ENCODE results near the gene IL1RAPL2. TPM values are rescaled to one million over a fixed set of nuclear protein-coding genes. Genes with fewer than 3 reads are reported as not detected.

IL1RAPL2 gene
- total and polyA plus RNA-seq, 2 of the 4 experiments (the other 2 are of a cell fraction), result 0.03 TPM; not detected in 1

- Histone ChIP-seq H2AFZ (replicated peaks; ENCODE audit: low read length, poor library complexity) (no peak overlapping the region), H2BK120ac (ENCODE audit: low read depth, low read length) (no peak overlapping the region), H4K5ac (ENCODE audit: low read depth, low read length) (no peak overlapping the region), H3K27ac (ENCODE audit: insufficient read depth, low read length) (no peak overlapping the region), H3K4me2 (ENCODE audit: low read depth, low read length) (no peak overlapping the region), H3K9ac (ENCODE audit: low read depth, low read length) (no peak overlapping the region), H3K4me1 (ENCODE audit: control insufficient read depth, insufficient read depth, low read length) (no peaks in the 10 kb centered on the region), H4K91ac (ENCODE audit: insufficient read depth, low read depth, low read length) (no peak overlapping the region), H2BK5ac (ENCODE audit: low read depth, low read length, poor library complexity, severe bottlenecking) (no peak overlapping the region), H3K9me3 (ENCODE audit: control insufficient read depth, insufficient read depth, low read length) (no peaks in the 10 kb centered on the region), H4K8ac (ENCODE audit: low read depth in 2 of 2, low read length in 2 of 2) (no peak overlapping the region), H4K20me1 (ENCODE audit: insufficient read depth, low read length) (no peaks in the 10 kb centered on the region), H3K4ac (ENCODE audit: low read depth, low read length) (no peak overlapping the region), H2BK15ac (ENCODE audit: low read depth, low read length) (no peak overlapping the region), H3K9me1 (ENCODE audit: insufficient read depth, low read length) (no peaks in the 10 kb centered on the region), H2AK5ac (ENCODE audit: low read depth, low read length) (no peak overlapping the region), H3K23ac (ENCODE audit: low read depth, low read length) (no peak overlapping the region), H3K27me3 (ENCODE audit: control insufficient read depth, insufficient read depth, low read length) (peaks cover 1% of the 10 kb centered on the region), H3K36me3 (ENCODE audit: control insufficient read depth, insufficient read depth, low read length) (no peaks in the 10 kb centered on the region), H3K18ac (ENCODE audit: low read depth, low read length) (no peak overlapping the region), H2AK9ac (replicated peaks; ENCODE audit: low read depth, low read length, poor library complexity) (no peak overlapping the region), H2BK20ac (ENCODE audit: low read depth, low read length) (no peak overlapping the region), H3K14ac (replicated peaks; ENCODE audit: low read depth, low read length) (no peak overlapping the region), H3K79me1 (ENCODE audit: low read depth in 1 of 2, low read length in 2 of 2) (no peaks in the 10 kb centered on the region), H3K4me3 (ENCODE audit: insufficient read depth, low read depth, low read length) (no peak overlapping the region), H3K56ac (ENCODE audit: extremely low read depth, insufficient read depth, low read length) (no peak overlapping the region)
- POLR2A ChIA-PET (ENCODE audit: unreplicated experiment), result no interaction called here
- ATAC-seq (ENCODE audit: low read depth) (no peak), DNase-seq (no peak)
- WGBS, 2 experiments (ENCODE audit: extremely low coverage in 2 of 2, insufficient read length in 1 of 2), result no CpG with 5 or more reads among the region's 3 CpGs
- no TSS peak for BruUV-seq (replicated peaks)
- intact Hi-C loops (cut with micrococcal nuclease), result no loop called here
- in situ Hi-C loops (cut with MboI; ENCODE audit: low sequenced_read_pairs), result no loop called here
- CTCF ChIA-PET, result no interaction called here
- TF ChIP-seq, protein P1, sequence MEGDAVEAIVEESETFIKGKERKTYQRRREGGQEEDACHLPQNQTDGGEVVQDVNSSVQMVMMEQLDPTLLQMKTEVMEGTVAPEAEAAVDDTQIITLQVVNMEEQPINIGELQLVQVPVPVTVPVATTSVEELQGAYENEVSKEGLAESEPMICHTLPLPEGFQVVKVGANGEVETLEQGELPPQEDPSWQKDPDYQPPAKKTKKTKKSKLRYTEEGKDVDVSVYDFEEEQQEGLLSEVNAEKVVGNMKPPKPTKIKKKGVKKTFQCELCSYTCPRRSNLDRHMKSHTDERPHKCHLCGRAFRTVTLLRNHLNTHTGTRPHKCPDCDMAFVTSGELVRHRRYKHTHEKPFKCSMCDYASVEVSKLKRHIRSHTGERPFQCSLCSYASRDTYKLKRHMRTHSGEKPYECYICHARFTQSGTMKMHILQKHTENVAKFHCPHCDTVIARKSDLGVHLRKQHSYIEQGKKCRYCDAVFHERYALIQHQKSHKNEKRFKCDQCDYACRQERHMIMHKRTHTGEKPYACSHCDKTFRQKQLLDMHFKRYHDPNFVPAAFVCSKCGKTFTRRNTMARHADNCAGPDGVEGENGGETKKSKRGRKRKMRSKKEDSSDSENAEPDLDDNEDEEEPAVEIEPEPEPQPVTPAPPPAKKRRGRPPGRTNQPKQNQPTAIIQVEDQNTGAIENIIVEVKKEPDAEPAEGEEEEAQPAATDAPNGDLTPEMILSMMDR (conservative IDR thresholded peaks at IDR 0.05; ENCODE audit: low read depth, low read length), result no peak
- TF ChIP-seq NFE2L2 (IDR thresholded peaks at IDR 0.05; ENCODE audit: low read depth, low read length) (no peak), FOS (IDR thresholded peaks at IDR 0.05; ENCODE audit: low read depth, low read length) (no peak), MXI1 (IDR thresholded peaks at IDR 0.05; ENCODE audit: borderline replicate concordance, low read depth, low read length) (no peak), SMC3 (IDR thresholded peaks at IDR 0.05; ENCODE audit: low read depth, low read length) (no peak), POLR2A (IDR thresholded peaks at IDR 0.05; ENCODE audit: low read depth, low read length) (no peak), RFX5 (IDR thresholded peaks at IDR 0.05; ENCODE audit: low read depth, low read length) (no peak)
- TF ChIP-seq, protein P2, sequence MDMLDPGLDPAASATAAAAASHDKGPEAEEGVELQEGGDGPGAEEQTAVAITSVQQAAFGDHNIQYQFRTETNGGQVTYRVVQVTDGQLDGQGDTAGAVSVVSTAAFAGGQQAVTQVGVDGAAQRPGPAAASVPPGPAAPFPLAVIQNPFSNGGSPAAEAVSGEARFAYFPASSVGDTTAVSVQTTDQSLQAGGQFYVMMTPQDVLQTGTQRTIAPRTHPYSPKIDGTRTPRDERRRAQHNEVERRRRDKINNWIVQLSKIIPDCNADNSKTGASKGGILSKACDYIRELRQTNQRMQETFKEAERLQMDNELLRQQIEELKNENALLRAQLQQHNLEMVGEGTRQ (IDR thresholded peaks at IDR 0.05; ENCODE audit: low read depth, low read length), result no peak
- TF ChIP-seq, protein P3, sequence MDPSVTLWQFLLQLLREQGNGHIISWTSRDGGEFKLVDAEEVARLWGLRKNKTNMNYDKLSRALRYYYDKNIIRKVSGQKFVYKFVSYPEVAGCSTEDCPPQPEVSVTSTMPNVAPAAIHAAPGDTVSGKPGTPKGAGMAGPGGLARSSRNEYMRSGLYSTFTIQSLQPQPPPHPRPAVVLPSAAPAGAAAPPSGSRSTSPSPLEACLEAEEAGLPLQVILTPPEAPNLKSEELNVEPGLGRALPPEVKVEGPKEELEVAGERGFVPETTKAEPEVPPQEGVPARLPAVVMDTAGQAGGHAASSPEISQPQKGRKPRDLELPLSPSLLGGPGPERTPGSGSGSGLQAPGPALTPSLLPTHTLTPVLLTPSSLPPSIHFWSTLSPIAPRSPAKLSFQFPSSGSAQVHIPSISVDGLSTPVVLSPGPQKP (IDR thresholded peaks at IDR 0.05; ENCODE audit: borderline replicate concordance, low read depth, low read length), result no peak
- dilution Hi-C loops (cut with HindIII; ENCODE audit: low sequenced_read_pairs, unreplicated experiment), result no loop called here
These were observed 548.6 kb downstream of the IL1RAPL2 start for GRCh38 chrX:105114554-105115130.
